ENCODE data around the gene CCM2.
A peak's percentile ranks its signal among the peaks of the same experiment; 100 is the strongest.
"Not testable (repeated sequence)": the region's sequence is repeated elsewhere in the genome, so short reads cannot be mapped to it uniquely, and the experiment has no call there.

Gene CCM2

DNA sequence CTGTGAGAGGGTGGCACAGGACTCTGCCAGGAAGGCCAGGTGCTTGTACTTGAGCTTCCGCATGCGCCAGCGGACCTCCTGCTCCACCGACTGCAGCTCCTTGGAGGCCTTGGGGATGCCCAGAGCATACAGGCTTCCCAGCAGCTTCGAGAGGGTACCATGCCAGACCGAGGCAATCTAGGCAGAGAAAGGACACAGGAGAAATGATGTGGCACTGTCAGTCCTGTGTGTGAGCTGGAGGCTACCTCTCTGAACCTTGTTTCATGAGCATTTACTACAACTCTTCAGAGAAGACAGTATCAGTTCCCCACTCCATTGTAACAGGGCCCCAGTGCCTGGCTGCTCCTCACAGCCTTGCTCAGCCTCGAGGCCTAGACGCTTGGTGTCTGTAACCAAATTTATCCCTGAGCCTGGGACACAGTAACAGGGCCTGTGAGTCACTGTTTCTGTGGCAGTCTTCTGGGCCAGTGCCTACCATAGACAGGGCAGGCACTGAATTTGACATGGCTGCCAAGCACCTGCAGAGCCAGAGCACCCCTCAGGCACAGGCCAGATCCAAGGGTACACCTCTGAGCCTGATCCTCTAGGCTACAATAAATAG is 105.7 kb downstream of the CCM2 start:
- DNase-seq: no peak

DNA sequence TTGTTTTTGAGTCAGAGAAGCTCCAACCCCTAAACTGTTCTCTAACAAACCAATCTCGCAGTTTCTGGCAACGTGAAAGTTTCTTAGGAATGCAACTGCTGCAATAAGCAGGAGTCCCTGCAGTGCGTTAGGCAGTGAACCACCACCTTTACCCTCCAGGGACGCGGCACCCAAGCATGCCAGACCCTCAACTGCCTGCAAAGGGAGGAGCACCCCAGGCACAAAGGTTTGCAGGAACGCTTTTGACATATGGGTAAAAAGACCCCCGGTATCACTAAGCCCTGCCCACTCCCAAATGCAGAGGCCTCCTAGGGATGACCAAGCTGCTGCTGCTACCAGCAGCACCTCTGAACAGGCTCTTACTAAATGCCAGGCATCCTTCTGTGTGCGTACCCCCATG is 106.8 kb downstream of the CCM2 start:
- DNase-seq: no peak

DNA sequence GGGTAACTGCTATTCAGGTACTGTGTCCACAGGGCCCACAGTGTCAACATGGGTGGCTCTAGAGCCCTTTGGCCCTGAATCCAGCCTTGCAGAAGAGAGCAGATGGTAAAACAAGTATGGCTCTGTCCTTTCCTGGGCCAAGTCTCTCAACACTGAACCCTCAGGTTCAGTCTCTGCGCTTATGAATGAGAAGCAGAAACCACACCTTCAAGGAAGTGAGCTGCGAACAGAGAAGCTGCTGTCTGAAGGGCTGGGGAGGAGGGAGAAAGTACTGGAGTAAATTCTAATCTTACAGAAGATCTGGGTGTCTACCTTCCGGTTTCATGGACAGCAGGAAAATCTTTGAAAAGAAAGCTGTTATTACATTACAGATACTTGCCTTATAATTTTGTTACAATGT is 107.4 kb downstream of the CCM2 start:
- no peak for DNase-seq

DNA sequence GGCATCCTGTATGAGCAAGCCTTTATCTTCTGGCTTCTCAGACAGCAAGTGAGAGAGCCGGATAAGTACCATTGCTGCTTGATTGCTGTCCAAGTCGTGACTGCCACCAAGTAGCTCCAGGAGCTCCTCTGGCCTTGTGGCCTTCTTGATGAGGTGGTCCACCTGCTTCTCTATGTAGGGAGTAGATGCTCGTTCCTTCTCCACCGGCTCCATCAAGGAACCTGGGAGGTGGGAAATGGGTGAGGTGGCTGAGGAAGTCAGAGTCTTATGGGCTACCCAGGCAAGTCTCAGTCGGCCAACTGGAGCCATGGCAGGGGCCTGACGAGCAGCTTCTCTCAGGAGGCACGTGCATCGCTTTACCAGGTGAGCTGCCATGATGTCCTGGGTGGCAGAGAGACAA is 108.9 kb downstream of the CCM2 start:
- no peak for DNase-seq

DNA sequence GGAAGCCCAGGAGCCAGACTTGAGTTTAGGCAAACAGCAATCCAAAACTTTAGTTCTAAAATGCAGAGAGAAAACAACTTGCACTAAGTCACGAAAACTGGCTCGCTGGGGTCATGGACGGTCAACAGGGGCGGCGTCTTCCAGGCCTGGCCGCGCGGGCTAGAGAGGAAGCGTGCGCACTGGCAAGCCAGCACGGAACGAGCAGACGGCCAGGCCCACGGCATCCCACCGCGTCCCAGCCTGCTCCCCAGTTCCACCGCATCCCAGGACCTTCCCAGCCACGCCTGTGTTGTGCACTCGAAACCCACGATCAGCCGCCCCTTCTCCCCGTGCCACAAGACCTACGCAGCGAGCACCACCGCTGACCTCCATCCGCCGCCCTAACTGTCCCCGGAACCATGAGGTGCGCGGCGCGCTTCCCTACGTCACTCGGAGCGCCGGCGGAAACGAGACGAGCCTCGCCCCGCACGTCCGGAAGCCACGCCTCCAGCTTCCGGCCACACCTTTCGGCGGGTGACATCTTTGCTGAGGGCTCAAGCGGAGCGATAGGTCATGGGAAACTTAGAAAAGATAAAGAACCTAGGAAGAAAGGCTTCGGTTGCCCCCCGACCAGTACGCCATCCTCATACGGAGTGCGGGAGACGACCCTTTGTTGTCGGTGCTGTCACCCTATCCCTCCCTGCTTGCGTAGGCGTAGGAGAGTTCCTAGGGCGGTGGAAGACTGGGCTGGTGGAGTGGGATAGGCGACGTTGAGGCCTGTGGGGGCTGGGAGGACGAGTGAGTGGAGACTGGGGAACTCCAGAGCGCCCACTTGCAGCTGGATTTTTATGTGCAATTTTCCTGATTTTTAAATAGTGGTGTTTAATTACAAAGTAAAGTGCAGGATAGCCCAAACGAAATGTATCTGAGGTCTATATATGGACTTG is 111.6 kb downstream of the CCM2 start, which contains the start of gene TBRG4:
TBRG4 (minus strand) TSS at position 400 of the 926 bp plus-strand sequence. CDS start 2,460 bp downstream, outside the sequence.
- DNase-seq: peak; percentile 93

DNA sequence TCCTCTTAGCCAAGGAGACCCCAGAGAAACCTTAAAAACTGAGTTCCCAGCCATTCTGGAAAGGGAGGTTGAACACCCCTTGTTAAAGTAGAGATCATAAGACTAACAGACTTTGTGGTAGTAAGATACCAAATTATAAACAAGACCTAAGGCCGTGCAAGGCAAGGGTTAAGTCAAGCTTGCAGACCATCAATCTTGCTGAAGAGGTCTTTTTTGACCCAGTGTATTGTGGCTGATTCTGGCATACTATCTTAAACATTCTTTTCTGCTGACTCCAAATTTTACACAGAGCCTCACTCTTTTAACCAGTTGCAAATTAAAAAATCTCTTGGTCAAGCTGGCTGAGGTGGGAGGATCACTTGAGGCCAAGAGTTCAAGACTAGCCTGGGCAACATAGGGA is 112.6 kb downstream of the CCM2 start:
- no peak for DNase-seq

DNA sequence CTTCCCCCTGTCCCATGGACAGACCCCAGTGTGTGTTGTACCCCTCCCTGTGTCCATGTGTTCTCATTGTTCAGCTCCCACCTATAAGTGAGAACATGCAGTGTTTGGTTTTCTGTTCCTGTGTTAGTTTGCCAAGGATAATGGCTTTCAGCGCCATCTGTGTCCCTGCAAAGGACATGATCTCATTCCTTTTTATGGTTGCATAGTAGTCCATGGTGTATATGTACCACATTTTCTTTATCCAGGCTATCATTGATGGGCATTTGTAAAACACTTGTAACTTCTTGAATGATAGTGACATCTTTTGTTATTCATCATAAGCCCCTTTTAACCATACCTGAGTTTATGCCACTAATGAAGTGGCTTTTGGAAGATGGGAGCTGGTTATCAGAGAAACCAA is 114.3 kb downstream of the CCM2 start:
- not testable (repeated sequence) for DNase-seq

DNA sequence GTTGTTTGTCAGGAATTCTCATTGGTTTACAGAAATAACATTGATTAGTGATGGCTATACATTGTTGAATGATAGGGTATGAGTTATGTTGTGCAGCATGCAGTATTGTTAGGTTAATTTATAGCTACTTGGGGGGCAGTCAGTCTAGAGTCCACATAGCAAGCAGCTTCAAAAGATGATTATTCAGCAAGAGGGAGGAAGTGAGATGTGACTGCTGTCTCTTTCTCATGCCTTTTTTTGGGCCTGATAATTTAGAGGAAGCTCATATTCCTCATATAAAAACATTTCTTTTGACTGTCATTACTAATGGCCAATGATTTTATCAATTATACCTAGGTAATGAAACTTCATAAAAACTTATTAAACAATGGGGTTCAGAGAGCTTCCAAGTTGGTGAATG is 114.9 kb downstream of the CCM2 start:
- DNase-seq: no peak

DNA sequence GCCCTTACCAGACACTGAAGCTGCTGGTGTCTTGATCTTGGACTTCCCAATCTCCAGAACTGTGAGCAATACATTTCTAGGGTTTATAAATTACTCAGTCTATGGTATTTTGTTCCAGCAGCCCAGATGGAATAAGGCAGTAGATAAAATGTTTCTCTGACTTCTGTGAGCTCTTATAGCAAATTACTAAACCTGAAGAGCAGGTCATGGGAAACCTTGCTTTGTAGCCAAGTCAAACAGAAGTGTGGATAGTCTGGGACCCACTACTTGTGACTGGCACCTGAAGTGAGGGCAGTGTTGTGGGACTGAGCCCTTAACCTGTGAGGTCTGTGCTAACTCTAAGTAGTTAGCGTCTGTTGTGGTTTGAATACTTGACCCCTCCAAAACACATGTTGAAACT is 116.0 kb downstream of the CCM2 start:
- DNase-seq: no peak

DNA sequence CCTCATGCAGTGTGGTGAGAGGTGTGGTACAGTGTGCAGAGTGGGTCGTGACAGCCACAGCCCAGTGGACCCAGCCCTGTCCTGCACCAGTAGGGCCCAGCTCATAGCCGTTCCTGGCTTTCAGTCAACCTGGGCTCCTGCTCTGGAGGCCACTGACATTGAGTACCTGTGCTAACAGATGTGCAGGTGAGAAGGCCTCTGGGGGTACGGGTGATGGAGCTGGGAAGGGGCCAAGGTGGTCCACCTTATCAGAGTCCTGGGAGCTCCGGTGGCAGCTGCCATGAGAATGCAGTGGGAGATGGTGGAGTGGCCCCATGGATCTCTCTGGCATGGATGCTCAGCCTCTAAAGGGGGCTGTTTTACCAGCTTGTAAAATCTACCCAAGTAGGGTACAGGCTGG is 117.6 kb downstream of the CCM2 start:
- no peak for DNase-seq

DNA sequence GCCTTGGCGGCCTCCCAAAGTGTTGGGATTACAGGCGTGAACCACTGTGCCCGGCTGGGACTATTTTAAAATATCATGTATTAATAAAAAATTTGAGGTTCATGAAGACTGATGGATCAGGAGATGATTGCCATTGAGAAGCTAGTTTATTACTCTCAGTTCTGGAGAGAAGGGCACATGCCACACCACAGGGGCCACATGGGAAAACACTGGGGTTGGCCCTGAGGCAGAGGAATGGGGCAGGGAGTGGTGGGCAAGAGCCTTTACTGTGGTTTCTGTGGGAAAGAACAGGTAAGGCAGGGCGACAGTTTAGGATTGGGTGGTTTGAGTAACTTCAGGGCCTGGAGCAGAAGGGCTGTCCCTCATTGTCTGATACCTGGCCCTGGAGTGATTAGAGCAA is 118.3 kb downstream of the CCM2 start:
- no peak for DNase-seq

DNA sequence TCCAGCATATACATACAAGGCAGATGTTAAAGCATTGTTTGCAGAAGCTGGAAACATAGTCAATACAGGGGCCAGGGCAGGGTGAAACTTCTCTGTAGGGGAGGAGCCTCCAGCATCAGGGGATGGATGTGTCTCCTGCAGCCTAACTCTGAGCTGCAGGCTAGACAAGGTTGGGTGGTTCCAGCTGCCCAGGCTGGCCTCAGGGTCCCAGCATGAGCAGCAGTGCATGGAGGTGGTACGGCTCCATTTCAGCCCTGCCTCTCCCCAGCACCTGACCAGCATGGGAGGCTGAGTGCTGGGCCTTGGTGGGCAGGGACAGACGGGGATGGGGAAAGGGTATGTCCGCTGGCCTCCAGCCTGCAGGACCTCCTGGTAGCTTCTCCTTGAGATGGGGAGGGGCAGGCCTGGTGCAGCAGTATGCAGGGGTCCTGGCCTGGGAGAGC is 118.9 kb downstream of the CCM2 start:
- DNase-seq: no peak

DNA sequence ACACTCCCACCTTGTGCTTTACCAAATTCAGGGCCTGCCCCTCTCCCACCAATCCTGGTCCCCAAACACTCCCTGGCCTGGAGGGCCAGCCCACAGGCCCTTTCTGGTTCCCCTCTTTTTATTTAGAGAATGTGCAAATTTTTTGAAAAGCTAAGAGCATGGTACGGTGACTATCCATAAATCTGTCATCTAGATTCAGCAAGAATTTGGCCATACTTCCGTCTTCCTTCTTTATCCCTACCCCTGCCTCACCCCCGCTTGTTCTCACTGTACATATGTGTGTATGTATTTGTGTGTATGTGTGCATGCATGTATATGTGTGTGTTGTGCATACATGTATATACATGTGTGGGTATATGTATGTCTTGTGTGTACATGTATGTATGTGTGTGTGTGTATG is 119.5 kb downstream of the CCM2 start:
- DNase-seq: no peak

DNA sequence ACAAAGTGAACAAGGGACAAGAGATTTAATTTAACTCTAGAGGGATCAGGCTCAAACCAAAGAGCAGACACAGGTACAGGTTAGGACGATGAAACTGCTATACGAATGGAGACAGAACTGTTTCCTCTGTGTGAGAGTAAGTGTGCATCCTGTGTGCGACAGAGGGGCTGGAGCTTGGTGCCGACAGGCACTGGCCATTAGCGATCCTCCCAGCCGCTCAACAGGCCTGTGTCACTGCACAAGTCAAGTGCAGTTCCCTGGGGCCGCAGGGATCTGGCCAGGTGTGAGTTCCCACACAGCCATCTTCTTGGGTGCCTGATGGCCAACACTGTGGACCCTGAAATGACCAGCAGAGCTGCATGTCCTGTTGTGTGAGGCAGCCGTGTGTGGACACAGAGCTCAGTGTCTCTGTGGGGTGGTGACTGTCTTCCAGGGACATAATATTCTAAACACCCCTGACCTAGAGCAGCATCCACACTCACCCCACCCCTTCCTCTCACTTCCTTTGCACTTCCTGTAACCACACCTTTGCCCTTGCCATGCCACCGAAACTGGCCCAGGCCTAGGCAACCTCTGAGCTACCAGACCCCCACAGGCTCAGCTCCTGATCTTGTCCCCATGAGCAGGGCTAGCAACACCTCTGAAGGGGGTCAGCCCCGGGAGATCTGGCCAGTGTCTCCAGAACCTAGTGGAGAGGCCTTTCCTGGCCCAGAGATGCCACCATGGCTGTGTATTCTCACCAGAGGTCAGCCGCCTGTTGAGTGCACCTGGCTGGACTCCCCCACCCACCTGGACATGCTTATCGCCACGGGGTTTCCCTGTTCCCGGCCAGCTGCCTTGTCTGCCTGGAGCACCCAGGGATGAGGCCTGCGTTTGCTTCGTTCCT is 123.2 kb downstream of the CCM2 start:
- DNase-seq: no peak

DNA sequence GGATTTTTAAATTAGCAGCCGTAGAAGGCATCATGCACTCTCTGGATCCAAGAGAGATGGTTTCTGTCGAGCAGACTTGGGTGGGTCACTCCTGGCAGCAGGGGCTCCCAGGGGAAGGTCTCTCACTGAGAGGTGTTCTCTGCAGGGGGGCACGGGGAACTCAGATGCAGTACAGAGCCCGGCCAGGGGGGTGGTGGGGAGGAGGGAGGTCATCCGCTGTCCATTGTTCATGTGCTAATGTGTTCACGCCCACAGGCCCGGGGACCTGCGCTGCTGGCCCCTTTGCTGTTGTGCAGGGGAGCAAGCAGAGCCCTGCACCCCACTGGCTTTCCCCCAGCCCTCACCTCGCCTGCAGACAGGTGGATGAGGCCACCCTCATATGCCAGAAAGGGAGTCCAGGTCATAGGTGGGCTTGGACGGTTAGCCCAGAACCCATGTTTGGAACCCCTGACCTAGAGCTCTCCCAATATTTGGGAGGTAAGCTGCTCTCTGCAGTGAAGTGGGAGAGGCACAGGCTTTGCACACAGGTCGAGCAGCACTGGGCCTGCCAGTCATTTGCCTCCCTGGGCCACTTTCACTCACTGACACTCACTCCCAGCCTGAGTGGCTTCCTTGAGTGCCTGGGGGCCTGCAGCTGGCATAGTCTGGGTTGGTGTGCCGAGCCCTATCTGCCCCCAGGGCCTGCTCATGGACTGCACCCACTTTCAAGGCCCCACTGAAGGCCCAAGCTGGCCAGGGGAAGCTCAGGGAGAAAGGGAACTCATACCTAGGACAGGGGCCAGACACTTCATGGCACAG is 124.1 kb downstream of the CCM2 start:
- DNase-seq: no peak

DNA sequence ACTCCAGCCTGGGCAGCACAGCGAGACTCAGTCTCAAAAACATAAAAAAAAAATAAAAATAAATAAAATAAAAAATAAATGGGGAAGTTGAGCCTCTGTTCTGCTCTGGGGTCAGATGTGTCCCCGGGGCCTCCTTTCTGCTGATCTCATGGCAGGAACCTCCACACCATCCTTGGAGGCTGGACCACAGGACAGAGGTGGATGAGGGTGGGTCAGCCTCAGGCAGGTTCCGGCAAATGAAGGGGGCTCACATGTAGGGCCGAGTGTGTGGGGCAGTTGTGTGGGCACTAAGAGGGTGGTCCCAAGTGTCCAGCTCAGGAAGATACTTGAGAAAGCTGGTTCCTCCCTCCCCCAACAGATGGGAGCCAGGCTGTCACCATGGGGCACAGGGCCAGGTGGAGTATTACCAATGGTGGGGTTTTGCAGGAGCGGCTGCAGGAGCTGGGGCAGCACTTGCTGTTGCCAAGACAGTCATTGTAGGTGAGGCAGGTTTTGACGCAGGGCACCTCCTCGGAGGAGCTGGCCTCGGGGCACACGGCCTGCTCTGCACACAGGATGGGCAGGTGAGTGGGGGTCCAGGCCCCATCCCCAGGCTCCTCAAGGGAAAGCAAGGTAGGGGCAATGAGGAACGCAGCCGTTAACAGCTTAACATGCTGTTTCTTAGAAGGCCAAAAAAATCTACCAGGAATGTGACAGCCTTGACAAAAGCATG is 125.3 kb downstream of the CCM2 start:
- DNase-seq: no peak

Measured in stimulated activated CD4-positive, alpha-beta T cell treated with anti-CD3 and anti-CD28 coated beads, Interleukin-4, amount 100 ng/mL, for 4 hours (primary cell).